ENCODE data around the gene SLC7A4. TPM values are rescaled to one million over a fixed set of nuclear protein-coding genes. Genes with fewer than 3 reads are reported as not detected.

Gene SLC7A4
- total and polyA plus RNA-seq, 10 of the 15 experiments (the other 5 are each of a cell fraction or from before 2014, with no cell fraction given), result 0.06 to 0.25 (median 0.14) TPM; not detected in 6

GRCh38 chr22:21001601-21002325 is 30.6 kb downstream of the SLC7A4 start, which contains the start of gene THAP7 (continued):
- peak; percentile 36 for TF ChIP-seq USF2 (IDR thresholded peaks at IDR 0.05; ENCODE audit: borderline replicate concordance, low read depth, low read length)
- peak; percentile 93 for TF ChIP-seq BACH1 (IDR thresholded peaks at IDR 0.05; ENCODE audit: borderline replicate concordance)
- peak; percentile 64 for TF ChIP-seq BRCA1 (IDR thresholded peaks at IDR 0.05; ENCODE audit: low read depth, low read length)
- peak; percentile 93 for TF ChIP-seq TAF1 (IDR thresholded peaks at IDR 0.05; ENCODE audit: borderline replicate concordance, low read depth, low read length)
- peak; percentile 87 for TF ChIP-seq PML (IDR thresholded peaks at IDR 0.05; ENCODE audit: low read length)
- TF ChIP-seq, protein P1, sequence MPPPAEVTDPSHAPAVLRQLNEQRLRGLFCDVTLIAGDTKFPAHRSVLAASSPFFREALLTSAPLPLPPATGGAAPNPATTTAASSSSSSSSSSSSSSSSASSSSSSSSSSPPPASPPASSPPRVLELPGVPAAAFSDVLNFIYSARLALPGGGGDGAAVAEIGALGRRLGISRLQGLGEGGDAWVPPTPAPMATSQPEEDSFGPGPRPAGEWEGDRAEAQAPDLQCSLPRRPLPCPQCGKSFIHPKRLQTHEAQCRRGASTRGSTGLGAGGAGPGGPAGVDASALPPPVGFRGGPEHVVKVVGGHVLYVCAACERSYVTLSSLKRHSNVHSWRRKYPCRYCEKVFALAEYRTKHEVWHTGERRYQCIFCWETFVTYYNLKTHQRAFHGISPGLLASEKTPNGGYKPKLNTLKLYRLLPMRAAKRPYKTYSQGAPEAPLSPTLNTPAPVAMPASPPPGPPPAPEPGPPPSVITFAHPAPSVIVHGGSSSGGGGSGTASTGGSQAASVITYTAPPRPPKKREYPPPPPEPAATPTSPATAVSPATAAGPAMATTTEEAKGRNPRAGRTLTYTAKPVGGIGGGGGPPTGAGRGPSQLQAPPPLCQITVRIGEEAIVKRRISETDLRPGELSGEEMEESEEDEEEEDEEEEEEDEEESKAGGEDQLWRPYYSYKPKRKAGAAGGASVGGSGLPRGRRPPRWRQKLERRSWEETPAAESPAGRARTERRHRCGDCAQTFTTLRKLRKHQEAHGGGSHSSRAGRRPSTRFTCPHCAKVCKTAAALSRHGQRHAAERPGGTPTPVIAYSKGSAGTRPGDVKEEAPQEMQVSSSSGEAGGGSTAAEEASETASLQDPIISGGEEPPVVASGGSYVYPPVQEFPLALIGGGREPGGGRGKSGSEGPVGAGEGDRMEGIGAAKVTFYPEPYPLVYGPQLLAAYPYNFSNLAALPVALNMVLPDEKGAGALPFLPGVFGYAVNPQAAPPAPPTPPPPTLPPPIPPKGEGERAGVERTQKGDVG (CRISPR knock-in tag; IDR thresholded peaks at IDR 0.05), result no peak
- TF ChIP-seq IKZF1 (conservative IDR thresholded peaks at IDR 0.05), result peak; percentile 99
- TF ChIP-seq, protein P2, sequence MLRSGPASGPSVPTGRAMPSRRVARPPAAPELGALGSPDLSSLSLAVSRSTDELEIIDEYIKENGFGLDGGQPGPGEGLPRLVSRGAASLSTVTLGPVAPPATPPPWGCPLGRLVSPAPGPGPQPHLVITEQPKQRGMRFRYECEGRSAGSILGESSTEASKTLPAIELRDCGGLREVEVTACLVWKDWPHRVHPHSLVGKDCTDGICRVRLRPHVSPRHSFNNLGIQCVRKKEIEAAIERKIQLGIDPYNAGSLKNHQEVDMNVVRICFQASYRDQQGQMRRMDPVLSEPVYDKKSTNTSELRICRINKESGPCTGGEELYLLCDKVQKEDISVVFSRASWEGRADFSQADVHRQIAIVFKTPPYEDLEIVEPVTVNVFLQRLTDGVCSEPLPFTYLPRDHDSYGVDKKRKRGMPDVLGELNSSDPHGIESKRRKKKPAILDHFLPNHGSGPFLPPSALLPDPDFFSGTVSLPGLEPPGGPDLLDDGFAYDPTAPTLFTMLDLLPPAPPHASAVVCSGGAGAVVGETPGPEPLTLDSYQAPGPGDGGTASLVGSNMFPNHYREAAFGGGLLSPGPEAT (IDR thresholded peaks at IDR 0.05; ENCODE audit: low read depth), result no peak
- peak; percentile 19 for TF ChIP-seq SP1 (IDR thresholded peaks at IDR 0.05; ENCODE audit: low read depth, low read length)
- TF ChIP-seq, protein P3, sequence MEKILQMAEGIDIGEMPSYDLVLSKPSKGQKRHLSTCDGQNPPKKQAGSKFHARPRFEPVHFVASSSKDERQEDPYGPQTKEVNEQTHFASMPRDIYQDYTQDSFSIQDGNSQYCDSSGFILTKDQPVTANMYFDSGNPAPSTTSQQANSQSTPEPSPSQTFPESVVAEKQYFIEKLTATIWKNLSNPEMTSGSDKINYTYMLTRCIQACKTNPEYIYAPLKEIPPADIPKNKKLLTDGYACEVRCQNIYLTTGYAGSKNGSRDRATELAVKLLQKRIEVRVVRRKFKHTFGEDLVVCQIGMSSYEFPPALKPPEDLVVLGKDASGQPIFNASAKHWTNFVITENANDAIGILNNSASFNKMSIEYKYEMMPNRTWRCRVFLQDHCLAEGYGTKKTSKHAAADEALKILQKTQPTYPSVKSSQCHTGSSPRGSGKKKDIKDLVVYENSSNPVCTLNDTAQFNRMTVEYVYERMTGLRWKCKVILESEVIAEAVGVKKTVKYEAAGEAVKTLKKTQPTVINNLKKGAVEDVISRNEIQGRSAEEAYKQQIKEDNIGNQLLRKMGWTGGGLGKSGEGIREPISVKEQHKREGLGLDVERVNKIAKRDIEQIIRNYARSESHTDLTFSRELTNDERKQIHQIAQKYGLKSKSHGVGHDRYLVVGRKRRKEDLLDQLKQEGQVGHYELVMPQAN (conservative IDR thresholded peaks at IDR 0.05), result peak; percentile 46; the same call in 1 of the 2 replicates
- peak; percentile 37; the same call in 1 of the 2 replicates for TF ChIP-seq SMARCA5 (IDR thresholded peaks at IDR 0.05)
- TF ChIP-seq TARDBP (IDR thresholded peaks at IDR 0.05; ENCODE audit: borderline replicate concordance), result peak; percentile 49; the same call in 1 of the 2 replicates
- no peak for TF ChIP-seq ZNF24 (IDR thresholded peaks at IDR 0.05)
- no peak for TF ChIP-seq HDAC2 (IDR thresholded peaks at IDR 0.05)
- TF ChIP-seq, protein P4, sequence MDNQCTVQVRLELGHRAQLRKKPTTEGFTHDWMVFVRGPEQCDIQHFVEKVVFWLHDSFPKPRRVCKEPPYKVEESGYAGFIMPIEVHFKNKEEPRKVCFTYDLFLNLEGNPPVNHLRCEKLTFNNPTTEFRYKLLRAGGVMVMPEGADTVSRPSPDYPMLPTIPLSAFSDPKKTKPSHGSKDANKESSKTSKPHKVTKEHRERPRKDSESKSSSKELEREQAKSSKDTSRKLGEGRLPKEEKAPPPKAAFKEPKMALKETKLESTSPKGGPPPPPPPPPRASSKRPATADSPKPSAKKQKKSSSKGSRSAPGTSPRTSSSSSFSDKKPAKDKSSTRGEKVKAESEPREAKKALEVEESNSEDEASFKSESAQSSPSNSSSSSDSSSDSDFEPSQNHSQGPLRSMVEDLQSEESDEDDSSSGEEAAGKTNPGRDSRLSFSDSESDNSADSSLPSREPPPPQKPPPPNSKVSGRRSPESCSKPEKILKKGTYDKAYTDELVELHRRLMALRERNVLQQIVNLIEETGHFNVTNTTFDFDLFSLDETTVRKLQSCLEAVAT (IDR thresholded peaks at IDR 0.05), result 0 out of 2 replicates have a peak, but pooled peaks have one; percentile 11
- TF ChIP-seq RUNX3 (IDR thresholded peaks at IDR 0.05; ENCODE audit: low read length), result peak; percentile 51; the same call in 1 of the 2 replicates
- peak; percentile 48 to 63; a peak in 3 of 4 replicates for TF ChIP-seq IKZF2 (IDR thresholded peaks at IDR 0.05)
- no peak for TF ChIP-seq NFIC (IDR thresholded peaks at IDR 0.05; ENCODE audit: low read depth, low read length)
- peak; percentile 37; the same call in 1 of the 2 replicates for TF ChIP-seq CBFB (IDR thresholded peaks at IDR 0.05; ENCODE audit: low read depth)
- no peak for TF ChIP-seq NR2C2 (IDR thresholded peaks at IDR 0.05; ENCODE audit: borderline replicate concordance, control insufficient read depth, insufficient read length, low read depth)
- no peak for TF ChIP-seq JUNB (IDR thresholded peaks at IDR 0.05)
- peak; percentile 91 for TF ChIP-seq POLR2AphosphoS5 (IDR thresholded peaks at IDR 0.05; ENCODE audit: low read length)
- peak; percentile 68; the same call in 2 of the 3 replicates for TF ChIP-seq POU2F2 (IDR thresholded peaks at IDR 0.05; ENCODE audit: borderline replicate concordance, low read depth, low read length)

All from GM12878 (cell line).